ENCODE measurements around the gene PSD4. TPM values are rescaled to one million over a fixed set of nuclear protein-coding genes. Genes with fewer than 3 reads are reported as not detected.

Gene PSD4
- polyA plus RNA-seq, 1 donor from 2014 or later, result 0.67 TPM

DNA sequence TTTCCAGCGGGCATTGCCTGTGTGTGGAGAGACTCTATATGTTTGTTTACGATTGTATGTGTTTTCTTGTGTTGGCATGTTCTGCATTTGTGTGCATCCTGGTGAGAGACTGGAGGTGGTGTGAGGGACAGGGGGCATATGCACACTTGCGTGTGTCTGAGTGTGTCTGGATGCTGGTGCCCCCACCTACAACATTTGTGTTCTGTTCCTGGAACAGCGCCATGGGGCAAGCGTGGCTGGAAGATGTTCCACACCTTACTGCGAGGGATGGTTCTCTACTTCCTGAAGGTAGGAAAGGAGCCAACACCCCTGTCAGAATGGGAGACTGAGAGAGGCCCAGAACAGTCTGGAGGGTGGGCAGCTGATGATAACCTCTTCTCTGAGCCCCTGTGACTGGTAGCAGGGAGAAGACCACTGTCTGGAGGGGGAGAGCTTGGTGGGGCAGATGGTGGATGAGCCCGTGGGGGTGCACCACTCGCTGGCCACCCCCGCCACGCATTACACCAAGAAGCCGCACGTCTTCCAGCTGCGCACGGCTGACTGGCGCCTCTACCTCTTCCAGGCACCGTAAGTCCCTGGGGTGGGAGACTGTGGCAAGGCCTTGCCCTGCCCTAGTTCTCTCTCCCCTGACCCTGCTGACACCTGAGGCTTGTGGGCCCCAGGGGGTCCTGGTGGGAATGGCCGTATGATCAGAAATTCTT, 23.7 kb downstream of the PSD4 start:
- no peaks in the 10 kb centered on the region for H3K9me2 ChIP-seq (ENCODE audit: insufficient read depth, low read length)
- no peak overlapping the region for H3K4me2 ChIP-seq (ENCODE audit: low read length)
- no peaks in the 10 kb centered on the region for H3F3A ChIP-seq (ENCODE audit: insufficient read depth, low read length, poor library complexity, severe bottlenecking)
- H3K9ac ChIP-seq (ENCODE audit: low read length), result no peak overlapping the region
- H3K9me3 ChIP-seq (ENCODE audit: low read length), result no peaks in the 10 kb centered on the region
- no peak overlapping the region for H2AFZ ChIP-seq (ENCODE audit: low read depth, low read length)
- peaks cover 4% of the 10 kb centered on the region for H3K27me3 ChIP-seq (ENCODE audit: insufficient read depth, low read depth, low read length)
- H3K27ac ChIP-seq (ENCODE audit: low read length), result no peak overlapping the region
- TF ChIP-seq EP300 (conservative IDR thresholded peaks at IDR 0.05; ENCODE audit: poor library complexity, severe bottlenecking) (no peak), POLR2AphosphoS5 (IDR thresholded peaks at IDR 0.05) (no peak), MXI1 (conservative IDR thresholded peaks at IDR 0.05; ENCODE audit: poor library complexity, severe bottlenecking) (no peak), TAF1 (IDR thresholded peaks at IDR 0.05; ENCODE audit: low read depth) (no peak), SMC3 (conservative IDR thresholded peaks at IDR 0.05; ENCODE audit: poor library complexity) (no peak), CTCF (IDR thresholded peaks at IDR 0.05; ENCODE audit: poor library complexity, severe bottlenecking) (no peak), RAD21 (conservative IDR thresholded peaks at IDR 0.05) (no peak), EZH2 (IDR thresholded peaks at IDR 0.05; ENCODE audit: borderline replicate concordance, insufficient read depth, low read length, poor library complexity, severe bottlenecking) (no peak)
- TF ChIP-seq, protein P1, sequence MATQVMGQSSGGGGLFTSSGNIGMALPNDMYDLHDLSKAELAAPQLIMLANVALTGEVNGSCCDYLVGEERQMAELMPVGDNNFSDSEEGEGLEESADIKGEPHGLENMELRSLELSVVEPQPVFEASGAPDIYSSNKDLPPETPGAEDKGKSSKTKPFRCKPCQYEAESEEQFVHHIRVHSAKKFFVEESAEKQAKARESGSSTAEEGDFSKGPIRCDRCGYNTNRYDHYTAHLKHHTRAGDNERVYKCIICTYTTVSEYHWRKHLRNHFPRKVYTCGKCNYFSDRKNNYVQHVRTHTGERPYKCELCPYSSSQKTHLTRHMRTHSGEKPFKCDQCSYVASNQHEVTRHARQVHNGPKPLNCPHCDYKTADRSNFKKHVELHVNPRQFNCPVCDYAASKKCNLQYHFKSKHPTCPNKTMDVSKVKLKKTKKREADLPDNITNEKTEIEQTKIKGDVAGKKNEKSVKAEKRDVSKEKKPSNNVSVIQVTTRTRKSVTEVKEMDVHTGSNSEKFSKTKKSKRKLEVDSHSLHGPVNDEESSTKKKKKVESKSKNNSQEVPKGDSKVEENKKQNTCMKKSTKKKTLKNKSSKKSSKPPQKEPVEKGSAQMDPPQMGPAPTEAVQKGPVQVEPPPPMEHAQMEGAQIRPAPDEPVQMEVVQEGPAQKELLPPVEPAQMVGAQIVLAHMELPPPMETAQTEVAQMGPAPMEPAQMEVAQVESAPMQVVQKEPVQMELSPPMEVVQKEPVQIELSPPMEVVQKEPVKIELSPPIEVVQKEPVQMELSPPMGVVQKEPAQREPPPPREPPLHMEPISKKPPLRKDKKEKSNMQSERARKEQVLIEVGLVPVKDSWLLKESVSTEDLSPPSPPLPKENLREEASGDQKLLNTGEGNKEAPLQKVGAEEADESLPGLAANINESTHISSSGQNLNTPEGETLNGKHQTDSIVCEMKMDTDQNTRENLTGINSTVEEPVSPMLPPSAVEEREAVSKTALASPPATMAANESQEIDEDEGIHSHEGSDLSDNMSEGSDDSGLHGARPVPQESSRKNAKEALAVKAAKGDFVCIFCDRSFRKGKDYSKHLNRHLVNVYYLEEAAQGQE (IDR thresholded peaks at IDR 0.05; ENCODE audit: borderline replicate concordance), result no peak
- H3K4me3 ChIP-seq (ENCODE audit: low read length), result no peak overlapping the region
- no peaks in the 10 kb centered on the region for H4K20me1 ChIP-seq (ENCODE audit: insufficient read depth)
- H3K79me2 ChIP-seq (replicated peaks; ENCODE audit: insufficient read depth, low read length), result no peaks in the 10 kb centered on the region
- H3K36me3 ChIP-seq (ENCODE audit: insufficient read depth, low read length), result no peaks in the 10 kb centered on the region

DNA sequence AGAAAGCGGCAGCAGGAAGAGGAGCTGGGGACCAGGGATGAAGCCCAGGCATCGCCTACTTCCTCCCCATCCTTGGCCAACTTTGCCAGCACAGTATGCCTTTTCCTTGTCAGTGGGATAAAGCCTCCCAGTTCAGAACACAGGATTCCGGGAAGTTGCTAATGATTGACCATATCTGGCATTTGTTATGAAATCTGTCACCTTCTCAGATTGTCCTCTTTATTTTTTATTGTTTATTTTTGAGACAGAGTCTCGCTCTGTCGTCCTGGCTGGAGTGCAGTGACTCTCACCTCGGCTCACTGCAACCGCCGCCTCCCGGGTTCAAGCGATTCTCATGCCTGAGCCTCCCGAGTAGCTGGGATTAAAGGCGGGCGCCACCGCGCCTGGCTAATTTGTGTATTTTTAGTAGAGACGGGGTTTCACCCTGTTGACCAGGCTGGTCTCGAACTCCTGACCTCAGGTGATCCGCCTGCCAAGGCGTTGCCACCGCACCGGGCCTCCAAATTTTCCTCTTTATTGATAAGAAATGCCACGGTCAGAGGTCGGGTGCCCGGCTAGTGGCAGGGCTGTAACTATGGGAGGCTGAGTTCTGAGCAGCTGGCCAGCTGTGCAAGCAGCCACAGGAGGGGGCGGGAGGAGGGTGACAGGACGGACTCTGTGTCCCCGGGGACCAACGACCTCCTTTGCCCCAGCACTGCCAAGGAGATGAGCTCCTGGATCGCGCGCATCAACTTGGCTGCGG, 24.4 kb downstream of the PSD4 start:
- peak overlapping the region; percentile 92 for H3K4me3 ChIP-seq (ENCODE audit: low read length)
- H3K27me3 ChIP-seq (ENCODE audit: insufficient read depth, low read depth, low read length), result peaks cover 4% of the 10 kb centered on the region
- H3K9ac ChIP-seq (ENCODE audit: low read length), result peak overlapping the region; percentile 70
- H3K36me3 ChIP-seq (ENCODE audit: insufficient read depth, low read length), result no peaks in the 10 kb centered on the region
- no peak overlapping the region for H3K27ac ChIP-seq (ENCODE audit: low read length)
- H3K79me2 ChIP-seq (replicated peaks; ENCODE audit: insufficient read depth, low read length), result no peaks in the 10 kb centered on the region
- TF ChIP-seq TAF1 (IDR thresholded peaks at IDR 0.05; ENCODE audit: low read depth) (no peak), EP300 (conservative IDR thresholded peaks at IDR 0.05; ENCODE audit: poor library complexity, severe bottlenecking) (no peak), POLR2AphosphoS5 (IDR thresholded peaks at IDR 0.05) (no peak)
- TF ChIP-seq, protein P1 (IDR thresholded peaks at IDR 0.05; ENCODE audit: borderline replicate concordance), result no peak
- H3K9me2 ChIP-seq (ENCODE audit: insufficient read depth, low read length), result no peaks in the 10 kb centered on the region
- peak overlapping the region; percentile 48 for H3K4me2 ChIP-seq (ENCODE audit: low read length)
- peak overlapping the region; percentile 83 for H2AFZ ChIP-seq (ENCODE audit: low read depth, low read length)
- H4K20me1 ChIP-seq (ENCODE audit: insufficient read depth), result no peaks in the 10 kb centered on the region
- no peaks in the 10 kb centered on the region for H3F3A ChIP-seq (ENCODE audit: insufficient read depth, low read length, poor library complexity, severe bottlenecking)
- H3K9me3 ChIP-seq (ENCODE audit: low read length), result no peaks in the 10 kb centered on the region
